Esophagus muscularis mucosa (tissue), 4 donors: Measurements from ENCODE around the gene CHL1. TPM values are rescaled to one million over a fixed set of nuclear protein-coding genes. Genes with fewer than 3 reads are reported as not detected.

Experiments used
- DNase-seq: peaks from one replicate; pipeline ENCODE4 v3.0.0-alpha.2; 2017; ENCODE audit errors: extremely low spot score
- H3K27ac ChIP-seq, 4 donors: fragments of 200-600 bp; sonication (generic); replicated peaks in 1 of 4; 1 replicate in 3 of 4; 2 replicates in 1 of 4; pipeline ENCODE4 v1.5.1; 2016 to 2019; ENCODE audit warnings: mild to moderate bottlenecking in 1 of 4
- H3K27me3 ChIP-seq, 4 donors: fragments of 200-600 bp; sonication (generic); one replicate each; pipeline versions ENCODE4 v1.5.1 to v1.6.0; 2016 to 2019
- H3K36me3 ChIP-seq, 4 donors: fragments of 200-600 bp; sonication (generic); one replicate each; pipeline ENCODE4 v1.5.1; 2016 to 2019
- H3K4me1 ChIP-seq, 4 donors: fragments of 200-600 bp; sonication (generic); one replicate each; pipeline ENCODE4 v1.5.1; 2016 to 2019
- H3K4me3 ChIP-seq, 4 donors: fragments of 200-600 bp; sonication (generic); 1 replicate in 2 of 4; 2 replicates in 2 of 4; pipeline ENCODE4 v1.5.1; 2016 to 2019; ENCODE audit warnings: mild to moderate bottlenecking in 4 of 4, moderate library complexity in 1 of 4
- H3K9me3 ChIP-seq, 4 donors: fragments of 200-600 bp; sonication (generic); 1 replicate in 3 of 4; 2 replicates in 1 of 4; pipeline ENCODE4 v1.5.1; 2016 to 2019
- EP300 ChIP-seq: sonication (generic); formaldehyde crosslinking; IDR thresholded peaks from one replicate; pipeline ENCODE4 v1.6.1; 2017; ENCODE audit warnings: antibody characterized with exemption
- POLR2A ChIP-seq: fragments of 450-650 bp; IDR thresholded peaks from one replicate; pipeline ENCODE4 v1.6.1; 2017; ENCODE audit warnings: antibody characterized with exemption, moderate library complexity, mild to moderate bottlenecking, low read depth
- POLR2AphosphoS5 ChIP-seq, 2 donors: sonication (generic); formaldehyde crosslinking; IDR thresholded peaks; one replicate each; pipeline ENCODE4 v1.6.1; 2017; ENCODE audit warnings: antibody characterized with exemption in 2 of 2
- WGBS: methylation state at CpG from one replicate; pipeline ENCODE4 v1.1.5; 2018; 5-methylcytosine and 5-hydroxymethylcytosine counted together
- intact Hi-C: fragments of 100-400 bp; cut with DNase I; formaldehyde crosslinking; loops from one replicate; pipeline ENCODE4 v1.15.1; 2023
- total RNA-seq, 4 donors: library from RNA; depleted of rRNA; stranded (reverse); fragments of >200 nt; gene quantifications; one replicate each; pipeline versions ENCODE4 v1.1.0 to v1.2.1, GENCODE V29; 2016
- TF ChIP-seq, protein P1 (sequence below), 3 experiments: fragments of 200-600 bp in 2 of 3; fragments of 450-650 bp in 1 of 3; sonication (generic) in 2 of 3; IDR thresholded peaks; one replicate each; pipeline ENCODE4 v1.5.1; 2017 to 2019; ENCODE audit warnings: antibody characterized with exemption in 3 of 3, mild to moderate bottlenecking in 2 of 3, moderate library complexity in 1 of 3

The CHL1 gene
- total RNA-seq, 4 donors from 2014 or later, result 33.0 to 49.1 (median 42.5) TPM

- DNase-seq, result no peak
- Histone ChIP-seq H3K9me3 (peaks cover 0 to 11% (median 0%) of the 10 kb centered on the region in 4 donors), H3K27ac (no peak overlapping the region), H3K36me3 (no peaks in the 10 kb centered on the region), H3K4me1 (no peaks in the 10 kb centered on the region), H3K27me3 (no peaks in the 10 kb centered on the region), H3K4me3 (no peak overlapping the region)
- intact Hi-C loops, result no loop called here
- TF ChIP-seq POLR2AphosphoS5 (IDR thresholded peaks at IDR 0.05) (no peak), EP300 (no peak), POLR2A (no peak)
- TF ChIP-seq, protein P1, sequence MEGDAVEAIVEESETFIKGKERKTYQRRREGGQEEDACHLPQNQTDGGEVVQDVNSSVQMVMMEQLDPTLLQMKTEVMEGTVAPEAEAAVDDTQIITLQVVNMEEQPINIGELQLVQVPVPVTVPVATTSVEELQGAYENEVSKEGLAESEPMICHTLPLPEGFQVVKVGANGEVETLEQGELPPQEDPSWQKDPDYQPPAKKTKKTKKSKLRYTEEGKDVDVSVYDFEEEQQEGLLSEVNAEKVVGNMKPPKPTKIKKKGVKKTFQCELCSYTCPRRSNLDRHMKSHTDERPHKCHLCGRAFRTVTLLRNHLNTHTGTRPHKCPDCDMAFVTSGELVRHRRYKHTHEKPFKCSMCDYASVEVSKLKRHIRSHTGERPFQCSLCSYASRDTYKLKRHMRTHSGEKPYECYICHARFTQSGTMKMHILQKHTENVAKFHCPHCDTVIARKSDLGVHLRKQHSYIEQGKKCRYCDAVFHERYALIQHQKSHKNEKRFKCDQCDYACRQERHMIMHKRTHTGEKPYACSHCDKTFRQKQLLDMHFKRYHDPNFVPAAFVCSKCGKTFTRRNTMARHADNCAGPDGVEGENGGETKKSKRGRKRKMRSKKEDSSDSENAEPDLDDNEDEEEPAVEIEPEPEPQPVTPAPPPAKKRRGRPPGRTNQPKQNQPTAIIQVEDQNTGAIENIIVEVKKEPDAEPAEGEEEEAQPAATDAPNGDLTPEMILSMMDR (IDR thresholded peaks at IDR 0.05), result no peak
- WGBS, result 86% methylated on average over 1 of the region's 2 CpGs
These were observed 249.4 kb downstream of the CHL1 start for GRCh38 chr3:445960-446359.

DNA sequence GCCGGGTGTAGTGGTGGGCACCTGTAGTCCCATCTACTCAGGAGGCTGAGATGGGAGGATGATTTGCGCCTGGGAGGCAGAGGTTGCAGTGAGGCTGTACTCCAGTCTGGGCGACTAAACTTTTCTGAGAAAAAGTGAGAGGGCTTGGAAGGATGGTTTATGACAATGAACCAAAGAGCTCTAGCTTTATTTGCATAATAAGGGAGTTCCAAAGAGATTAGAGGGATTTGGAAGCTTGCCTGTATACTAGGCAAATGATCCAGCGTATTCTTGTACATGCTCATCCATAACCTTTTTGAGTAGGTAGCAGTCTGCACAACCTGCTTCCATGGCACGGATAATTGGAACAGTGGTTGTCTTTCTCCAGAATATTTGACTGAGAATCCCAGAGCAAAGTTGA, 251.1 kb downstream of the CHL1 start:
- TF ChIP-seq EP300, result no peak
- no peak for TF ChIP-seq POLR2AphosphoS5 (IDR thresholded peaks at IDR 0.05)
- no peak for TF ChIP-seq POLR2A
- TF ChIP-seq, protein P1 (IDR thresholded peaks at IDR 0.05), result no peak
- H3K9me3 ChIP-seq, result peaks cover 0 to 11% (median 0%) of the 10 kb centered on the region in 4 donors
- H3K27me3 ChIP-seq, result no peaks in the 10 kb centered on the region
- no peak for DNase-seq
- H3K4me1 ChIP-seq, result no peaks in the 10 kb centered on the region
- intact Hi-C loops, result no loop called here
- WGBS, result 87% methylated on average over 5 of the region's 5 CpGs
- H3K4me3 ChIP-seq, result no peak overlapping the region
- no peaks in the 10 kb centered on the region for H3K36me3 ChIP-seq
- no peak overlapping the region for H3K27ac ChIP-seq

GRCh38 chr3:449711-450110, 253.1 kb downstream of the CHL1 start:
- 95% methylated on average over 4 of the region's 4 CpGs for WGBS
- intact Hi-C loops, result no loop called here

GRCh38 chr3:452221-452620, 255.7 kb downstream of the CHL1 start:
- H3K4me3 ChIP-seq, result no peak overlapping the region
- intact Hi-C loops, result no loop called here
- 85% methylated on average over 2 of the region's 2 CpGs for WGBS
- H3K4me1 ChIP-seq, result peaks cover 0 to 5% (median 0%) of the 10 kb centered on the region in 4 donors
- no peaks in the 10 kb centered on the region for H3K36me3 ChIP-seq
- no peaks in the 10 kb centered on the region for H3K27me3 ChIP-seq
- no peak overlapping the region for H3K27ac ChIP-seq
- H3K9me3 ChIP-seq, result no peaks in the 10 kb centered on the region
- TF ChIP-seq POLR2A (no peak), EP300 (no peak), POLR2AphosphoS5 (IDR thresholded peaks at IDR 0.05) (no peak)
- no peak for DNase-seq

More at GRCh38 chr3:449711-450110, 253.1 kb downstream of the CHL1 start:
- H3K27ac ChIP-seq, result no peak overlapping the region
- peaks cover 0 to 5% (median 0%) of the 10 kb centered on the region in 4 donors for H3K9me3 ChIP-seq
- TF ChIP-seq POLR2AphosphoS5 (IDR thresholded peaks at IDR 0.05), result no peak
- TF ChIP-seq EP300, result no peak
- TF ChIP-seq POLR2A, result no peak
- TF ChIP-seq, protein P1 (IDR thresholded peaks at IDR 0.05), result no peak
- no peak for DNase-seq
- no peak overlapping the region for H3K4me3 ChIP-seq
- no peaks in the 10 kb centered on the region for H3K36me3 ChIP-seq
- H3K27me3 ChIP-seq, result no peaks in the 10 kb centered on the region
- H3K4me1 ChIP-seq, result no peaks in the 10 kb centered on the region

DNA sequence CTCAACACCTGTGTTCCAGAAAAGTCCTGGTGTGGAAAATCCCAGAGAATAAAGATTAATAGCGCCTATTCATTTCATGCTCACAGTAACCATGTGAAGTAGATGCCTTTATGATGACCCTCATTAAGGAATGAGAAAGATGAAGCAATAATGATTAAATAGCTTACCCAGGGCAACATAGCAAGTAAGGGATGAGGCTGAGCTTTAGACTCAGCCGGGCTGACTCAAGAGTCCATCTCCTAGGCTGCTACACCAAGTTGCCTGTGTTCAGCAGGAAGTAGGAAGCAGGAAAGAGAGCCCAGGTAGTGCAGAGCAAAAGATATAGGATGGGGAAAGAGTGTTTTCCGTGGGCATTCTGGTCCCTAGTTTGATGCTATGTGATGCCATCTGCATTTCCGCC, 256.5 kb downstream of the CHL1 start:
- intact Hi-C loops, result no loop called here
- Histone ChIP-seq H3K4me1 (peaks cover 0 to 5% (median 0%) of the 10 kb centered on the region in 4 donors), H3K4me3 (no peak overlapping the region), H3K9me3 (no peaks in the 10 kb centered on the region), H3K27ac (no peak overlapping the region), H3K36me3 (no peaks in the 10 kb centered on the region), H3K27me3 (no peaks in the 10 kb centered on the region)
- TF ChIP-seq POLR2A, result no peak
- TF ChIP-seq EP300, result no peak
- TF ChIP-seq, protein P1 (IDR thresholded peaks at IDR 0.05), result no peak
- no peak for TF ChIP-seq POLR2AphosphoS5 (IDR thresholded peaks at IDR 0.05)
- WGBS, result 87% methylated on average over 4 of the region's 4 CpGs
- DNase-seq, result no peak
